Endothelial cell (in vitro differentiated cells): ENCODE results near the gene ZFR2. TPM values are rescaled to one million over a fixed set of nuclear protein-coding genes. Genes with fewer than 3 reads are reported as not detected.

ENCODE experiments used
- DNase-seq: peaks from one replicate; pipeline ENCODE4 v3.0.0; 2021; ENCODE audit warnings: low spot score
- H3K27ac Mint-ChIP-seq: one replicate; pipeline ENCODE4 v1.8.0; 2021; ENCODE audit warnings: mixed read lengths, inconsistent platforms; ENCODE audit not compliant: unreplicated experiment
- H3K27me3 Mint-ChIP-seq: one replicate; pipeline ENCODE4 v1.8.0; 2021; ENCODE audit warnings: mild to moderate bottlenecking, moderate library complexity, mixed read lengths, inconsistent platforms; ENCODE audit not compliant: unreplicated experiment
- H3K36me3 Mint-ChIP-seq: one replicate; pipeline ENCODE4 v1.8.0; 2021; ENCODE audit warnings: mild to moderate bottlenecking, low read depth, mixed read lengths, inconsistent platforms; ENCODE audit not compliant: unreplicated experiment
- H3K4me1 Mint-ChIP-seq: one replicate; pipeline ENCODE4 v1.8.0; 2021; ENCODE audit warnings: mild to moderate bottlenecking, mixed read lengths, inconsistent platforms; ENCODE audit not compliant: unreplicated experiment
- H3K4me3 Mint-ChIP-seq: one replicate; pipeline ENCODE4 v1.8.0; 2021; ENCODE audit warnings: mild to moderate bottlenecking, mixed read lengths, inconsistent platforms; ENCODE audit not compliant: unreplicated experiment
- H3K9me3 Mint-ChIP-seq: one replicate; pipeline ENCODE4 v1.8.0; 2021; ENCODE audit warnings: mixed read lengths, inconsistent platforms; ENCODE audit not compliant: unreplicated experiment
- total RNA-seq: library from RNA; stranded (reverse); fragmentation: NEBNext Ultra II Directional; extraction: Animal tissue kit (Norgen Biotek cat#: 25700); gene quantifications from one replicate; pipeline ENCODE4 v1.2.1, GENCODE V29; 2021; ENCODE audit not compliant: unreplicated experiment
- TF ChIP-seq, protein P1 (sequence below): fragments of 200-600 bp; sonication (generic); IDR thresholded peaks from one replicate; pipeline ENCODE4 v1.5.0; 2021; ENCODE audit warnings: antibody characterized with exemption; ENCODE audit not compliant: unreplicated experiment

Gene ZFR2
- total RNA-seq, 1 donor from 2014 or later, result 1.8 TPM

DNA sequence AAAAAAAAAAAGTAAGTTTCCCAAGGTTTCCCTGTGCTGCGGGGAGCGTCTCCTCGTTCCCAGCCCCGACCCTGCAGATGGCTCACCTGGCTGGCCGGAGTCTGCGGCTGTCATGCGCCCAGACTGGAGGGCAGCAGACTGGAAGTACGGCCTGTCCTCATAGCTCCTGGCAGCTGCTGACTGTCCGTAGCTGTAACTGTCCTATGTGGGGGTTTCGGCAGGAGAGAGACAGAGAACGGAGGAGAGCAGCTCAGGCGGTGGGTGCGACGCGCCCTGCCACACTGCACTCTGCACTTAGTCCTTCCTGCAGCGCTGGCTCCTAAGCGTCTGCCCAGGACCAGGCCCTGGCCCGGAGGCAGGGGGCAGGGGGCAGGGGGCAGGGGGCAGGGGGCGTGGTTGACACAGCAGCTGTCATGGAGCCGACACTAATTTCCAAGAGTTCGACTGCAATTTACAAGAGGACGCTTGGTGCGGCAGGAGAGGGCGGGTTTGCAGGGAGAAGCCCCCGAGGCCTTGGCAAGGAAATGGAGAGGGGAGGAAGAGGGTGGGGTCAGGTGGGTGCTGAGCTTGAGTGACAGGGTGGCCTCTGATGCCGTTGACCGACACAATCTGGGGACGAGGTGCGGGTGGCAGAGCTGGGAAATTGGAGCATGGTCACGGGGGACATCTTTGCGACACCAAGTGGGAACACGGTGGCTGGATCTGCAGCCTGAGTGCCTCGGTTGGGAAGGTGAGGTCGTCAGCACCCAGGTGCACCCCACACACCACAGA is 35.1 kb downstream of the ZFR2 start:
- Mint-ChIP-seq H3K36me3 (no peaks in the 10 kb centered on the region), H3K27me3 (peaks cover 2% of the 10 kb centered on the region), H3K27ac (no peak overlapping the region), H3K4me3 (no peak overlapping the region), H3K9me3 (no peaks in the 10 kb centered on the region), H3K4me1 (no peaks in the 10 kb centered on the region)
- TF ChIP-seq, protein P1, sequence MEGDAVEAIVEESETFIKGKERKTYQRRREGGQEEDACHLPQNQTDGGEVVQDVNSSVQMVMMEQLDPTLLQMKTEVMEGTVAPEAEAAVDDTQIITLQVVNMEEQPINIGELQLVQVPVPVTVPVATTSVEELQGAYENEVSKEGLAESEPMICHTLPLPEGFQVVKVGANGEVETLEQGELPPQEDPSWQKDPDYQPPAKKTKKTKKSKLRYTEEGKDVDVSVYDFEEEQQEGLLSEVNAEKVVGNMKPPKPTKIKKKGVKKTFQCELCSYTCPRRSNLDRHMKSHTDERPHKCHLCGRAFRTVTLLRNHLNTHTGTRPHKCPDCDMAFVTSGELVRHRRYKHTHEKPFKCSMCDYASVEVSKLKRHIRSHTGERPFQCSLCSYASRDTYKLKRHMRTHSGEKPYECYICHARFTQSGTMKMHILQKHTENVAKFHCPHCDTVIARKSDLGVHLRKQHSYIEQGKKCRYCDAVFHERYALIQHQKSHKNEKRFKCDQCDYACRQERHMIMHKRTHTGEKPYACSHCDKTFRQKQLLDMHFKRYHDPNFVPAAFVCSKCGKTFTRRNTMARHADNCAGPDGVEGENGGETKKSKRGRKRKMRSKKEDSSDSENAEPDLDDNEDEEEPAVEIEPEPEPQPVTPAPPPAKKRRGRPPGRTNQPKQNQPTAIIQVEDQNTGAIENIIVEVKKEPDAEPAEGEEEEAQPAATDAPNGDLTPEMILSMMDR, result no peak
- no peak for DNase-seq

- TF ChIP-seq, protein P1, result no peak
- Mint-ChIP-seq H3K27ac (no peak overlapping the region), H3K27me3 (no peaks in the 10 kb centered on the region), H3K4me1 (no peaks in the 10 kb centered on the region), H3K36me3 (no peaks in the 10 kb centered on the region), H3K4me3 (no peak overlapping the region), H3K9me3 (no peaks in the 10 kb centered on the region)
- no peak for DNase-seq
Measured at GRCh38 chr19:3832001-3832400, 36.8 kb downstream of the ZFR2 start.

- DNase-seq, result no peak
Measured at GRCh38 chr19:3831601-3832000, 37.2 kb downstream of the ZFR2 start.

DNA sequence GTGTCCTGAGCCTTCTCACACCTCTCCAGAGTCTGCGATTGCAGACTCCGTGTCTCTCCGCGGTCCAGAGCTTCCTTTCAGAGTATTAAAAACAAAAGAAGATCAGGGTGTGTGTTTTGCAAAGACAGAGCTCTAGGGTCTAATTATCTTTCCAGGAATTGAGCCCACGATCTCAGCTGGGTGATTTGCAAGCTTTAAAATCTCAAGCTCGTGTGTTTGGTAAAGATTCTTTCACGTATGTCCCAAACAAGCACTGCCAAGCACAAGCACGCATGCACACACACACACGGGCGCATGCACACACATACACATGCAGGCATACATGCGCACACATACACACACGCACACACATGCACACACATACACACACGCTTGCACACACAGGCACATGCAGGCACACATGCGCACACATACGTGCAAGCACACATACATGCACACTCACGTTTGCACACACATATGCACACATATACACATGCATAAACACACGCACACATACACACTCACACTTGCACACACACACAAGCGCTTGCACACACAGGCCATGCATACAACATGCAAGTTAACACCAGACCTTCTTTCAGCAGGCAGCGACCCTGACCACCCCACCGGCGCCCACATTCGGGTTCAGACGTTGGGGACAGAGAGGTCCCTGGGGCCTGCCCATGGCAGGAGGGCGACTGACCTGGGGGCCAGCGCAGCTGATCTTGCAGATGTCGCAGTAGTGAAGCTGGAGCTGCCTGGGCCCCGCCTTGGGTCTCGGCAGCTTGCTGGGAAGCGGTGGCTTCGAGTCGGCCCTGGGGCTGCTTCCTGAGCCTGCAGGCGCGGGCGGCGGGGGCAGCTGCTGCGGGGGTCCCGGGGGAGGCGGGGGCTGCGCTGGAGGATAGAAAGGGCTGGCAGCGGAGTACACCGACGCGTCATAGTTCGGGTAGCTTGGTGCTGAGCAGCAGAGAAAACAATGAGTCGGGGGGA is 37.9 kb downstream of the ZFR2 start:
- no peaks in the 10 kb centered on the region for H3K27me3 Mint-ChIP-seq
- no peaks in the 10 kb centered on the region for H3K9me3 Mint-ChIP-seq
- no peaks in the 10 kb centered on the region for H3K36me3 Mint-ChIP-seq
- H3K4me1 Mint-ChIP-seq, result no peaks in the 10 kb centered on the region
- TF ChIP-seq, protein P1, result no peak
- no peak overlapping the region for H3K4me3 Mint-ChIP-seq
- DNase-seq, result no peak
- no peak overlapping the region for H3K27ac Mint-ChIP-seq

More at GRCh38 chr19:3831601-3832000, 37.2 kb downstream of the ZFR2 start:
- Mint-ChIP-seq H3K4me3 (no peak overlapping the region), H3K27me3 (no peaks in the 10 kb centered on the region), H3K27ac (no peak overlapping the region), H3K36me3 (no peaks in the 10 kb centered on the region), H3K9me3 (no peaks in the 10 kb centered on the region), H3K4me1 (no peaks in the 10 kb centered on the region)
- TF ChIP-seq, protein P1, result no peak
